Mucosa of descending colon (tissue), 3 donors: ENCODE data around the gene IGSF21. TPM values are rescaled to one million over a fixed set of nuclear protein-coding genes. Genes with fewer than 3 reads are reported as not detected.

Source experiments
- ATAC-seq: fragments of 200-7000 bp; cut with Tn5 transposase; one replicate; pipeline ENCODE4 v1.9.1; 2020; ENCODE audit warnings: mild to moderate bottlenecking, moderate library complexity
- DNase-seq, 3 donors: peaks; one replicate each; pipeline ENCODE4 v3.0.0-alpha.2; 2020
- H3K36me3 ChIP-seq: fragments of 200-600 bp; one replicate; pipeline ENCODE4 v1.8.0; 2021; ENCODE audit warnings: low read depth, mild to moderate bottlenecking
- H3K4me1 ChIP-seq: fragments of 200-600 bp; one replicate; pipeline ENCODE4 v1.8.0; 2021; ENCODE audit warnings: low read depth, mild to moderate bottlenecking
- H3K4me3 ChIP-seq: fragments of 200-600 bp; one replicate; pipeline ENCODE4 v1.8.0; 2021; ENCODE audit warnings: mild to moderate bottlenecking
- H3K9me3 ChIP-seq: fragments of 200-600 bp; one replicate; pipeline ENCODE4 v1.8.0; 2021; ENCODE audit warnings: mild to moderate bottlenecking
- intact Hi-C, 2 donors: fragments of 100-400 bp; cut with DNase I in 1 of 2; cut with micrococcal nuclease in 1 of 2; formaldehyde crosslinking; loops; one replicate each; pipeline versions ENCODE4 v1.11.0 to v1.11.1; 2022; cut with DNase I, micrococcal nuclease
- total RNA-seq, 3 donors: library from RNA; stranded (reverse); fragmentation: NEBNext Ultra II Directional in 2 of 3; extraction: Animal tissue kit (Norgen Biotek cat#: 25700) in 2 of 3; gene quantifications; one replicate each; pipeline versions ENCODE4 v1.2.1 to v1.2.4, GENCODE V29; 2021 to 2023
- TF ChIP-seq, protein P1 (sequence below): fragments of 200-600 bp; IDR thresholded peaks from one replicate; pipeline ENCODE4 v1.8.0; 2022; ENCODE audit warnings: antibody characterized with exemption, mild to moderate bottlenecking
- donor health status: DM: no; HTN: no; CAD: no; lungs with moderate emphysema.
- donor health status: DM: no; HTN: no; CAD: no.
- donor health status: DM: no; HTN: yes; CAD: no.

Gene IGSF21
- total RNA-seq, 3 donors from 2014 or later: 0.70 to 1.4 (median 0.96) TPM

DNA sequence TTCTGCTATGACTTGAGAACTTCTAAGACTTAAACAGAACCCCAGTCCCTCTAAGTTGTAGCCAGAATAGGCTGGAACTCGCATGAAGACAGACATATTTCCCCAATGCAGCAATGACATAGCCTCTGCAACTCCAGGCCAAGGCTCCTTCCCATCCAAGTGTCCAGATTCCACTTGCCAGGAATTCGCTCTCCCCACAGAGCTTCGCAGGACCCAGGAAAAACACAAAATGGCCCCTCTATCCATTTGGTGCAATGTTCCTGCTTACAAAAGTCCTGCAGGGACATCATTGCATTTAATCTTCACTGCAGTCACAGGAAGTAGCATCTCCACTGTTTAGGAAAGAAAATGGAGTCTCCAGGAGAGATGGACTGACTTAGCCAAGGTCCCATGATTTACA is 225.6 kb downstream of the IGSF21 start:
- TF ChIP-seq, protein P1, sequence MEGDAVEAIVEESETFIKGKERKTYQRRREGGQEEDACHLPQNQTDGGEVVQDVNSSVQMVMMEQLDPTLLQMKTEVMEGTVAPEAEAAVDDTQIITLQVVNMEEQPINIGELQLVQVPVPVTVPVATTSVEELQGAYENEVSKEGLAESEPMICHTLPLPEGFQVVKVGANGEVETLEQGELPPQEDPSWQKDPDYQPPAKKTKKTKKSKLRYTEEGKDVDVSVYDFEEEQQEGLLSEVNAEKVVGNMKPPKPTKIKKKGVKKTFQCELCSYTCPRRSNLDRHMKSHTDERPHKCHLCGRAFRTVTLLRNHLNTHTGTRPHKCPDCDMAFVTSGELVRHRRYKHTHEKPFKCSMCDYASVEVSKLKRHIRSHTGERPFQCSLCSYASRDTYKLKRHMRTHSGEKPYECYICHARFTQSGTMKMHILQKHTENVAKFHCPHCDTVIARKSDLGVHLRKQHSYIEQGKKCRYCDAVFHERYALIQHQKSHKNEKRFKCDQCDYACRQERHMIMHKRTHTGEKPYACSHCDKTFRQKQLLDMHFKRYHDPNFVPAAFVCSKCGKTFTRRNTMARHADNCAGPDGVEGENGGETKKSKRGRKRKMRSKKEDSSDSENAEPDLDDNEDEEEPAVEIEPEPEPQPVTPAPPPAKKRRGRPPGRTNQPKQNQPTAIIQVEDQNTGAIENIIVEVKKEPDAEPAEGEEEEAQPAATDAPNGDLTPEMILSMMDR: no peak
- intact Hi-C loops: no loop called here

DNA sequence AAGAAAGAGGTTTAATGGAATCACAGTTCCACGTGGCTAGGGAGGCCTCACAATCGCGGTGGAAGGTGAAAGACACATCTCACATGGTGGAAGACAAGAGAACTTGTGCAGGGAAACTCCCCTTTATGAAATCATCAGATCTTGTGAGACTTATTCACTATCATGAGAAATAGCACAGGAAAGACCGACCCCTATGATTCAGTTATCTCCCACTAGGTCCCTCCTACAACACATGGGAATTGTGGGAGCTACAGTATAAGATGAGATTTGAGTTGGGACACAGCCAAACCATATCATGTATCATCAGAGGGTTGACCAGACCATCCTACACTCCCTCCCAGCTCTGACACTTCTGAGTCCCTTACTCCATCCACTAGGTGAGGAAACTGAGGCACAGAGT is 229.2 kb downstream of the IGSF21 start:
- no peaks in the 10 kb centered on the region for H3K4me1 ChIP-seq
- DNase-seq (no peak), ATAC-seq (no peak)
- TF ChIP-seq, protein P1: no peak
- intact Hi-C loops: no loop called here
- no peaks in the 10 kb centered on the region for H3K9me3 ChIP-seq
- H3K4me3 ChIP-seq: no peak overlapping the region
- H3K36me3 ChIP-seq: no peaks in the 10 kb centered on the region

More for the DNA sequence above, 225.6 kb downstream of the IGSF21 start:
- DNase-seq: no peak
- H3K9me3 ChIP-seq: no peaks in the 10 kb centered on the region
- H3K4me1 ChIP-seq: no peaks in the 10 kb centered on the region
- no peak for ATAC-seq
- H3K36me3 ChIP-seq: no peaks in the 10 kb centered on the region
- no peak overlapping the region for H3K4me3 ChIP-seq

GRCh38 chr1:18337757-18338156 is 230.2 kb downstream of the IGSF21 start:
- no peak for DNase-seq
- H3K4me1 ChIP-seq: no peaks in the 10 kb centered on the region
- TF ChIP-seq, protein P1: no peak
- no peaks in the 10 kb centered on the region for H3K9me3 ChIP-seq
- no peak for ATAC-seq
- H3K4me3 ChIP-seq: no peak overlapping the region
- no peaks in the 10 kb centered on the region for H3K36me3 ChIP-seq
- intact Hi-C loops: no loop called here

DNA sequence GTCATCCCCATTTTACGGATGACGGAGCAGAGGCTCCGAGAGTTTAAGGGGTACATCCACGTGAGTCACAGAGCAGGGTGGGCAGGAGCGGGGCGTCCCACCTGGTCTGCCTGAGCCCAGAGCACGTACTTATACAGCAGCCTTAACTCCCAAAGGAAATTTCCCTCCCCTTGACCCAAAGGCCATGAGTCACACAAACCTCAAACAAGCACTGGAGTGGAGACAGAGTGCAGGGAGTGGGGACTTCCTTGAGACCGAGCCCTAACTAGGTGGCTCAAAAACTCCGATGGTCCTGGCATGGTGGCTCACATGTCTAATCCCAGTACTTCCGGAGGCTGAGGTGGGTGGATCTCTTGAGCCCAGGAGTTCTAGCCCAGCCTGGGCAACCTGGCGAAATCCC is 231.6 kb downstream of the IGSF21 start:
- no peak for ATAC-seq
- TF ChIP-seq, protein P1: no peak

DNA sequence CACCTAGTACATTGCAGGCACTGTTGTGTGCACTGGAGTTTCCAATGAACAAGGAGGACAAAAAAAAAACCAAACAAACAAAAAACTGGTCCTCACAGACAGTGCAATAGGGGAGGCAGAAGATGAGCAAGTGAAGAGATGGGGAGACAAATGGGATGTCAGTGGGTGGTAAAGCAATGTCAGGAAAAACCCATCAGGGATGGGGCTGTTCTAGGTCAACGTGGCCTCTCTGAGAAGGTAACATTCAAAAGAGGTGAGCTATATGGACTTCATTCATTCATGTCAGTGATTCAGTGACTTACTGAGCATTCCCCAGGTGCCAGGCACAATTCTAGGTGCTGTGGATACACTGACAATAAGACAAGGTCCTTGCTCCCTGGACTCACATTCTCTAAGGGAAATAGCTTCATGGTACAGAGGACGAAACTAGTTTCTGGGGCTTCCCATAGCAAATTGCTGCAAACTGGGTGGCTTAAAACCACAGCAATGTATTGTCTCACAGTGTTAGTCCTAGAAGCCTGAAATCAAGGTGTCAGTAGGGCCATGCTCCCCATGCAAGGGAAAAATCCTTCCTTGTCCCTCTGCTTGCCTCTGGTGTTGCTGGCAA is 232.7 kb downstream of the IGSF21 start:
- ATAC-seq: no peak
- TF ChIP-seq, protein P1: no peak
- H3K36me3 ChIP-seq: no peaks in the 10 kb centered on the region
- no peak overlapping the region for H3K4me3 ChIP-seq
- no peak for DNase-seq
- H3K9me3 ChIP-seq: no peaks in the 10 kb centered on the region
- intact Hi-C loops: no loop called here
- H3K4me1 ChIP-seq: no peaks in the 10 kb centered on the region

More for the DNA sequence above, 231.6 kb downstream of the IGSF21 start:
- intact Hi-C loops: no loop called here
- Histone ChIP-seq H3K36me3 (no peaks in the 10 kb centered on the region), H3K4me3 (no peak overlapping the region), H3K4me1 (no peaks in the 10 kb centered on the region), H3K9me3 (no peaks in the 10 kb centered on the region)
- no peak for DNase-seq

DNA sequence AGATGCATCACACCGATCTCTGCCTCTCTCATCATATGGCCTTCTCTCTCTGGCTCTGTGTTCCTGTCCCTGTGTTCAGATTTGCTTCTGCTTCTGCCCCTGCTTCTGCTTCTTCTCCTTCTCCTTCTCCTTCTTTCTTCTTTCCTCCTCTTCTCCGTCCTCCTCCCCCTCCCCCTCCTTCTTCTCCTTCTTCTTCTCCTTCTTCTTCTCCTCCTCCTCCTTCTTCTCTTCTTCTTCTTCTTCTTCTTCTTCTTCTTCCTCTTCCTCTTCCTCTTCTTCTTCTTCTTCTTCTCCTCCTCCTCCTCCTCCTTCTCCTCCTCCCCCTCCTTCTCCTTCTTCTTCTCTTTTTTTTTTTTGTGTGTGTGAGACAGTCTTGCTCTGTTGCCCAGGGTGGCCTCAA is 233.2 kb downstream of the IGSF21 start:
- no peaks in the 10 kb centered on the region for H3K4me1 ChIP-seq
- DNase-seq: no peak
- H3K36me3 ChIP-seq: no peaks in the 10 kb centered on the region
- TF ChIP-seq, protein P1: no peak
- intact Hi-C loops: no loop called here
- no peaks in the 10 kb centered on the region for H3K9me3 ChIP-seq
- H3K4me3 ChIP-seq: no peak overlapping the region
- ATAC-seq: no peak
